ENCODE data around the gene TNS1. TPM values are rescaled to one million over a fixed set of nuclear protein-coding genes. Genes with fewer than 3 reads are reported as not detected.
A peak's percentile ranks its signal among the peaks of the same experiment; 100 is the strongest.

The TNS1 gene
- total RNA-seq, 1 experiment from 2014 or later: 1.5 TPM

DNA sequence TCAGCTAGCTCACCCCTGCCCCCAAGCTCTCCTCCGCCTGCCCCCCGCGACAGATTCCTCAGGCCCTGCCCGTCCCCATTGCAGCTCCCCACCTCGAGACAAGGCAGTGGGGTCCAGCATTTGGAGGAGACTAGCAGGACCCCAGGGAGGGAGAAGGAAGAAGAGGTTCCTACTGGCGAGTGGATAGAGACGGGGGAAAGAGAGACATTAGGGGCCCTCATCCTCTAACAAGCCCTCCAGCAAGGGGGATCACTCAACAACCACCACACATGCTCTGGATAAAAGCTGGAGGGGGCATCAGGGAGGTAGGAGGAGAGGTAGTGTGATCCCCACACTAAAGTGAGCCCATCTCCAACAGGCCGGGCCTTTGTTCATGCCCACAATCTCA is 8.9 kb upstream of the TNS1 start:
- intact Hi-C loops (cut with micrococcal nuclease): no loop called here
- POLR2A ChIA-PET (ENCODE audit: unreplicated experiment): no interaction called here
- no peak for ATAC-seq
- no TSS peak for BruUV-seq (replicated peaks)
- Histone ChIP-seq H3K27me3 (ENCODE audit: low read length) (peaks cover 46% of the 10 kb centered on the region), H3K9me2 (replicated peaks; ENCODE audit: low read length) (no peaks in the 10 kb centered on the region), H3K9me3 (ENCODE audit: low read length) (no peaks in the 10 kb centered on the region), H3K4me2 (ENCODE audit: low read length) (no peak overlapping the region), H3K9ac (ENCODE audit: low read length) (no peak overlapping the region), H3K27ac (ENCODE audit: low read length) (no peak overlapping the region), H3K79me2 (ENCODE audit: low read length) (no peaks in the 10 kb centered on the region), H4K20me1 (ENCODE audit: low read length) (no peaks in the 10 kb centered on the region), H3K36me3 (ENCODE audit: low read depth, low read length) (no peaks in the 10 kb centered on the region), H3K4me1 (ENCODE audit: insufficient read depth, low read length) (no peaks in the 10 kb centered on the region), H2AFZ (ENCODE audit: low read length) (no peak overlapping the region), H3F3A (ENCODE audit: low read length, unreplicated experiment) (no peaks in the 10 kb centered on the region), H3K4me3 (ENCODE audit: low read length) (no peak overlapping the region)
- CTCF ChIA-PET: no interaction called here
- TF ChIP-seq, protein P1, sequence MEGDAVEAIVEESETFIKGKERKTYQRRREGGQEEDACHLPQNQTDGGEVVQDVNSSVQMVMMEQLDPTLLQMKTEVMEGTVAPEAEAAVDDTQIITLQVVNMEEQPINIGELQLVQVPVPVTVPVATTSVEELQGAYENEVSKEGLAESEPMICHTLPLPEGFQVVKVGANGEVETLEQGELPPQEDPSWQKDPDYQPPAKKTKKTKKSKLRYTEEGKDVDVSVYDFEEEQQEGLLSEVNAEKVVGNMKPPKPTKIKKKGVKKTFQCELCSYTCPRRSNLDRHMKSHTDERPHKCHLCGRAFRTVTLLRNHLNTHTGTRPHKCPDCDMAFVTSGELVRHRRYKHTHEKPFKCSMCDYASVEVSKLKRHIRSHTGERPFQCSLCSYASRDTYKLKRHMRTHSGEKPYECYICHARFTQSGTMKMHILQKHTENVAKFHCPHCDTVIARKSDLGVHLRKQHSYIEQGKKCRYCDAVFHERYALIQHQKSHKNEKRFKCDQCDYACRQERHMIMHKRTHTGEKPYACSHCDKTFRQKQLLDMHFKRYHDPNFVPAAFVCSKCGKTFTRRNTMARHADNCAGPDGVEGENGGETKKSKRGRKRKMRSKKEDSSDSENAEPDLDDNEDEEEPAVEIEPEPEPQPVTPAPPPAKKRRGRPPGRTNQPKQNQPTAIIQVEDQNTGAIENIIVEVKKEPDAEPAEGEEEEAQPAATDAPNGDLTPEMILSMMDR (conservative IDR thresholded peaks at IDR 0.05; ENCODE audit: low read depth, low read length): no peak
- TF ChIP-seq EZH2phosphoT487 (IDR thresholded peaks at IDR 0.05; ENCODE audit: borderline replicate concordance, low read length) (no peak), EZH2 (IDR thresholded peaks at IDR 0.05; ENCODE audit: low read length, unreplicated experiment) (no peak)
- no peak for DNase-seq

DNA sequence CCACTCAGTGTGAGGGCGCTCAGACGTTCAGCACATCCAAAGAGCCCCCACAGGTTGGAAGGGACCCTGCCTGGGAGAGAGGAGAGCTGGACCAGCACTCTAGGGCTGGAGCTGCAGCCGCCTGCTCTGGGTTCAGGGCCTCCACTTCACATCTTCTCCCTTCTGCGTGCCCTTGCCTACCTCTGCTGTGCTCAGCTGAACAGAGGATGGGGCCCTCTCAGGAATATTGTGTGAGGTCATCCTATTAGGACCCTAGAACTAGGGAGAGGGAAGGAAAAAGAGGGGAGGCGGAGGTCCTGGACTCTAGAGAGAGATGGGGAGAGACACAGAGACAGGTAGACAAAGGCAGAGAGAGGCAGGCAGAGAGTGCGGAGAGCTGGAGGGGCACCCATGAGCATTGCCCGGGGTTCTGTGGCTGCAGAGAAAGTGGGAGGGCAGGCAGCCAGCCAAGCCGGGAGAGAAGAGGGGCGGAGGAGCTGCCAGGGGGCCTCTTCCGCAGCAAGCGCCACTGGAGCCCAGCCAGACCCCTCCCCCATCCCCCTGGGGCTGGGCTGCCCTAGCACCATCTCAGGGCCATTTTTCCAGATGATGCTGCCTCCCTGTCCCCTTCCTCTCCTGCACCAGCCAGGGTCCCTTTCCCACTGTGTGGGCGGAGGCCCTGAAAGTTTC is 8.3 kb upstream of the TNS1 start:
- H3K4me1 ChIP-seq (ENCODE audit: insufficient read depth, low read length): no peaks in the 10 kb centered on the region
- H3K4me2 ChIP-seq (ENCODE audit: low read length): 0 out of 2 replicates have a peak overlapping the region, but pooled peaks have one; percentile 80
- no peaks in the 10 kb centered on the region for H3F3A ChIP-seq (ENCODE audit: low read length, unreplicated experiment)
- no peaks in the 10 kb centered on the region for H3K9me3 ChIP-seq (ENCODE audit: low read length)
- POLR2A ChIA-PET (ENCODE audit: unreplicated experiment): no interaction called here
- peaks cover 46% of the 10 kb centered on the region for H3K27me3 ChIP-seq (ENCODE audit: low read length)
- H3K79me2 ChIP-seq (ENCODE audit: low read length): no peaks in the 10 kb centered on the region
- intact Hi-C loops (cut with micrococcal nuclease): no loop called here
- H3K9ac ChIP-seq (ENCODE audit: low read length): no peak overlapping the region
- no peaks in the 10 kb centered on the region for H3K9me2 ChIP-seq (replicated peaks; ENCODE audit: low read length)
- ATAC-seq: no peak
- H2AFZ ChIP-seq (ENCODE audit: low read length): no peak overlapping the region
- H3K27ac ChIP-seq (ENCODE audit: low read length): no peak overlapping the region
- CTCF ChIA-PET: no interaction called here
- DNase-seq: no peak
- H3K36me3 ChIP-seq (ENCODE audit: low read depth, low read length): no peaks in the 10 kb centered on the region
- no peak overlapping the region for H3K4me3 ChIP-seq (ENCODE audit: low read length)
- TF ChIP-seq EZH2 (IDR thresholded peaks at IDR 0.05; ENCODE audit: low read length, unreplicated experiment): no peak
- TF ChIP-seq EZH2phosphoT487 (IDR thresholded peaks at IDR 0.05; ENCODE audit: borderline replicate concordance, low read length): no peak
- TF ChIP-seq, protein P1 (conservative IDR thresholded peaks at IDR 0.05; ENCODE audit: low read depth, low read length): no peak
- no peaks in the 10 kb centered on the region for H4K20me1 ChIP-seq (ENCODE audit: low read length)
- no TSS peak for BruUV-seq (replicated peaks)

DNA sequence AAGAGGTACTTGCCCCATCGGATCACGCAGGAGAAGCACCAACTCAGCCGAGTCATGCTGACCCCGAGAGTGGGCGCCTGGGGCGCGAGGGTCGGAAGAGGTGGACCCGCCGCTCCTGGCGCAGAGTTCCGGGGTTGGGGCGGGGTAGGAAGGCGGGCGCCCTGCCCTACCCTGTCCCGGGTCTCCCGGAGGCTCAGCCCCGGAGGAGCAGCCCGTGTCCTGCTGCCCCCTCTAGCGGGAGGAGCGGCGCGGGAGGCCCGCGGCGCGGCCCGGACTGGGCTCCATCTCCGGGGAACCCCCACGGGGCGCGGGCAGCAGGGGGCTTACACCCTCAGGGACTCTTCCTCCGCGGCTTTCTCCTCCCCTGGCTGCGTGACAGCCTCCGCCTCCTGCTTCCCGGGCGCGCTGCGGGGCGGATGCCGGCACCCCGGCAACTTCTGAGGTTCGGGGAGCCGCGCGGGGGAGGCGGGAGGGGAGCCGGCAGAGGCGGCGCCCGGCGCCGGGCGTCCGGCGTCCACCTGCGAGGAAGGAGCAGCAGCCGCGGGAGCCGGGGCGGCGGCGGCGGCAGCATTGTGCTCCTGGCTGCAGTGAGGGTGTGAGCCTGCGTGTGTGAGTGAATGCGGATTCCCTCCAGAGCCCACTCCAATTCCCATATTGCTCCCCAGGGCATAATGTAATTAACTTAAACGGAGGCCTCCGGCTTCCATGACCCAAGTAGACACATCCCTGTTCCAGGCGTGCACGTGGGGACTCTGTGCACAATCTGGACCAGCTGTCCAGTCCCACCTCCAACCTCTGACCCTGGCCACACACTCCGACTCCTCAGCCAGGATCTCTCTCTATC is 7.6 kb upstream of the TNS1 start:
- Histone ChIP-seq H3K9ac (ENCODE audit: low read length) (no peak overlapping the region), H3K79me2 (ENCODE audit: low read length) (no peaks in the 10 kb centered on the region), H3K27me3 (ENCODE audit: low read length) (peaks cover 46% of the 10 kb centered on the region), H3K27ac (ENCODE audit: low read length) (no peak overlapping the region), H3K9me3 (ENCODE audit: low read length) (no peaks in the 10 kb centered on the region), H3K9me2 (replicated peaks; ENCODE audit: low read length) (no peaks in the 10 kb centered on the region), H3F3A (ENCODE audit: low read length, unreplicated experiment) (no peaks in the 10 kb centered on the region), H4K20me1 (ENCODE audit: low read length) (no peaks in the 10 kb centered on the region), H2AFZ (ENCODE audit: low read length) (peak overlapping the region; percentile 64), H3K4me3 (ENCODE audit: low read length) (peak overlapping the region; percentile 55), H3K4me2 (ENCODE audit: low read length) (peak overlapping the region; percentile 80), H3K4me1 (ENCODE audit: insufficient read depth, low read length) (no peaks in the 10 kb centered on the region), H3K36me3 (ENCODE audit: low read depth, low read length) (no peaks in the 10 kb centered on the region)
- ATAC-seq: peak; percentile 74
- intact Hi-C loops (cut with micrococcal nuclease): no loop called here
- ChIA-PET POLR2A (ENCODE audit: unreplicated experiment) (no interaction called here), CTCF (no interaction called here)
- no peak for DNase-seq
- BruUV-seq (replicated peaks): no TSS peak
- TF ChIP-seq EZH2phosphoT487 (IDR thresholded peaks at IDR 0.05; ENCODE audit: borderline replicate concordance, low read length) (peak; percentile 58; the same call in 1 of the 2 replicates), EZH2 (IDR thresholded peaks at IDR 0.05; ENCODE audit: low read length, unreplicated experiment) (peak; percentile 88)
- TF ChIP-seq, protein P1 (conservative IDR thresholded peaks at IDR 0.05; ENCODE audit: low read depth, low read length): peak; percentile 52
